Glomerular visceral epithelial cell (primary cell): ENCODE data around the gene SEMA3F.

Experiments
- DNase-seq: peaks from one replicate; pipeline ENCODE4 v3.0.0-alpha.2; 2016; ENCODE audit errors: extremely low spot score

SEMA3F gene

GRCh38 chr3:50132421-50133282, 22.5 kb upstream of the SEMA3F start:
- no peak for DNase-seq

GRCh38 chr3:50133283-50133615, 21.9 kb upstream of the SEMA3F start:
- DNase-seq = no peak

- no peak for DNase-seq
Observed at GRCh38 chr3:50134367-50134766, 20.8 kb upstream of the SEMA3F start.

GRCh38 chr3:50135964-50136363, 19.2 kb upstream of the SEMA3F start:
- no peak for DNase-seq

- peak; percentile 44 for DNase-seq
Observed at GRCh38 chr3:50136714-50137405, 18.3 kb upstream of the SEMA3F start.

- no peak for DNase-seq
Observed at GRCh38 chr3:50137531-50137930, 17.6 kb upstream of the SEMA3F start.

GRCh38 chr3:50138266-50139200, 16.6 kb upstream of the SEMA3F start:
- no peak for DNase-seq

GRCh38 chr3:50139308-50139707, 15.8 kb upstream of the SEMA3F start:
- no peak for DNase-seq

GRCh38 chr3:50139718-50140423, 15.3 kb upstream of the SEMA3F start:
- no peak for DNase-seq

- no peak for DNase-seq
Observed at GRCh38 chr3:50140990-50141389, 14.1 kb upstream of the SEMA3F start.

- DNase-seq = no peak
Observed at GRCh38 chr3:50146316-50146901, 8.7 kb upstream of the SEMA3F start.

- DNase-seq = no peak
Observed at GRCh38 chr3:50147016-50147415, 8.1 kb upstream of the SEMA3F start.

GRCh38 chr3:50147447-50147846, 7.7 kb upstream of the SEMA3F start:
- no peak for DNase-seq

- DNase-seq = no peak
Observed at GRCh38 chr3:50147861-50148260, 7.3 kb upstream of the SEMA3F start.

- DNase-seq = no peak
Observed at GRCh38 chr3:50150404-50150750, 4.7 kb upstream of the SEMA3F start.

- no peak for DNase-seq
Observed at GRCh38 chr3:50150863-50151686, 4.0 kb upstream of the SEMA3F start.

- DNase-seq = no peak
Observed at GRCh38 chr3:50151728-50152127, 3.4 kb upstream of the SEMA3F start.

GRCh38 chr3:50153782-50154475, 1.2 kb upstream of the SEMA3F start:
- no peak for DNase-seq

- DNase-seq = no peak
Observed at GRCh38 chr3:50154476-50154839, 666 bp upstream of the SEMA3F start.

- no peak for DNase-seq
Observed at GRCh38 chr3:50155491-50155878, 361 bp downstream of the SEMA3F start.
